Thyroid gland (tissue), 4 donors: ENCODE measurements around the gene KLF2. TPM values are rescaled to one million over a fixed set of nuclear protein-coding genes. Genes with fewer than 3 reads are reported as not detected.

Experiments
- DNase-seq, 2 donors: peaks; one replicate each; pipeline ENCODE4 v3.0.0-alpha.2; 2019
- H3K27ac ChIP-seq, 3 donors: fragments of 200-600 bp; sonication (generic); 1 replicate in 2 of 3; 2 replicates in 1 of 3; pipeline ENCODE4 v1.5.1; 2016 to 2019; ENCODE audit warnings: mild to moderate bottlenecking in 1 of 3, moderate library complexity in 1 of 3
- H3K27me3 ChIP-seq: fragments of 200-600 bp; sonication (generic); one replicate; pipeline ENCODE4 v1.5.1; 2019
- H3K36me3 ChIP-seq, 2 donors: fragments of 200-600 bp; sonication (generic); one replicate each; pipeline ENCODE4 v1.5.1; 2016 to 2019
- H3K4me1 ChIP-seq, 2 donors: fragments of 200-600 bp; sonication (generic); one replicate each; pipeline ENCODE4 v1.5.1; 2017 to 2019
- H3K4me3 ChIP-seq, 3 donors: fragments of 200-600 bp; sonication (generic); replicated peaks in 1 of 3; 1 replicate in 2 of 3; 2 replicates in 1 of 3; pipeline ENCODE4 v1.5.1; 2016; ENCODE audit warnings: mild to moderate bottlenecking in 1 of 3
- H3K9me3 ChIP-seq: fragments of 200-600 bp; sonication (generic); one replicate; pipeline ENCODE4 v1.5.1; 2017
- POLR2A ChIP-seq, 2 donors: fragments of 450-650 bp; IDR thresholded peaks; one replicate each; pipeline ENCODE4 v1.6.1; 2017; ENCODE audit warnings: antibody characterized with exemption in 2 of 2, mild to moderate bottlenecking in 2 of 2, moderate library complexity in 1 of 2
- whole genome bisulfite sequencing, 2 donors: methylation state at CpG; one replicate each; pipeline ENCODE4 v1.1.5; 2017; 5-methylcytosine and 5-hydroxymethylcytosine counted together
- intact Hi-C: fragments of 100-400 bp; cut with DNase I; formaldehyde crosslinking; loops from one replicate; pipeline ENCODE4 v1.15.1; 2023
- total RNA-seq, 4 donors: library from RNA; depleted of rRNA; stranded (reverse); fragments of >200 nt; gene quantifications; one replicate each; pipeline ENCODE4 v1.2.3, GENCODE V29; 2016
- TF ChIP-seq, protein P1 (sequence below), 6 experiments: fragments of 200-600 bp in 3 of 6; fragments of 450-650 bp in 3 of 6; sonication (generic) in 3 of 6; IDR thresholded peaks; one replicate each; pipeline ENCODE4 v1.5.1; 2016 to 2019; ENCODE audit warnings: antibody characterized with exemption in 6 of 6, mild to moderate bottlenecking in 2 of 6, inconsistent platforms in 1 of 6, moderate library complexity in 1 of 6

KLF2 gene
- total RNA-seq, 4 donors from 2014 or later = 9.1 to 15.9 (median 14.0) TPM

DNA sequence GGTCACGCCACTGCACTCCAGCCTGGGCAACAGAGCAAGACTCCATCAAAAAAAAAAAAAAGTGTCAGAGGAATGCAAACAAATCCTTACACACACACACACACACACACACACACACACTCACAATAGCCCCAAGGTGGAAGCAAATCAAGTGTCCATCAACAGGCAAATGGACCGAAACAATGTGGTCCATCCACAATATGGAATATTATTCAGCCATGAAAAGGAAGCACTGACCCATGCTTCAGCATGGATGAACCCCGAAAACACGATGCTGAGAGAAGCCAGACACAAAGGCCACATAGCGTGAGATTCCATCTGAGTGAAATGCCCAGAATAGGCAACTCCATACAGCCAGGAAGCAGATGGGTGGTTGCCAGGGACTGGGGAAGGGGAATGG lies 16.5 kb upstream of the KLF2 start:
- Histone ChIP-seq H3K36me3 (no peaks in the 10 kb centered on the region), H3K4me3 (no peak overlapping the region), H3K4me1 (no peaks in the 10 kb centered on the region), H3K27me3 (no peaks in the 10 kb centered on the region), H3K27ac (no peak overlapping the region), H3K9me3 (no peaks in the 10 kb centered on the region)
- intact Hi-C loops = no loop called here
- 94 to 96% methylated on average over 5 of the region's 5 CpGs for WGBS, 2 donors
- no peak for DNase-seq
- TF ChIP-seq, protein P1, sequence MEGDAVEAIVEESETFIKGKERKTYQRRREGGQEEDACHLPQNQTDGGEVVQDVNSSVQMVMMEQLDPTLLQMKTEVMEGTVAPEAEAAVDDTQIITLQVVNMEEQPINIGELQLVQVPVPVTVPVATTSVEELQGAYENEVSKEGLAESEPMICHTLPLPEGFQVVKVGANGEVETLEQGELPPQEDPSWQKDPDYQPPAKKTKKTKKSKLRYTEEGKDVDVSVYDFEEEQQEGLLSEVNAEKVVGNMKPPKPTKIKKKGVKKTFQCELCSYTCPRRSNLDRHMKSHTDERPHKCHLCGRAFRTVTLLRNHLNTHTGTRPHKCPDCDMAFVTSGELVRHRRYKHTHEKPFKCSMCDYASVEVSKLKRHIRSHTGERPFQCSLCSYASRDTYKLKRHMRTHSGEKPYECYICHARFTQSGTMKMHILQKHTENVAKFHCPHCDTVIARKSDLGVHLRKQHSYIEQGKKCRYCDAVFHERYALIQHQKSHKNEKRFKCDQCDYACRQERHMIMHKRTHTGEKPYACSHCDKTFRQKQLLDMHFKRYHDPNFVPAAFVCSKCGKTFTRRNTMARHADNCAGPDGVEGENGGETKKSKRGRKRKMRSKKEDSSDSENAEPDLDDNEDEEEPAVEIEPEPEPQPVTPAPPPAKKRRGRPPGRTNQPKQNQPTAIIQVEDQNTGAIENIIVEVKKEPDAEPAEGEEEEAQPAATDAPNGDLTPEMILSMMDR (IDR thresholded peaks at IDR 0.05) = no peak
- no peak for TF ChIP-seq POLR2A (IDR thresholded peaks at IDR 0.05)

DNA sequence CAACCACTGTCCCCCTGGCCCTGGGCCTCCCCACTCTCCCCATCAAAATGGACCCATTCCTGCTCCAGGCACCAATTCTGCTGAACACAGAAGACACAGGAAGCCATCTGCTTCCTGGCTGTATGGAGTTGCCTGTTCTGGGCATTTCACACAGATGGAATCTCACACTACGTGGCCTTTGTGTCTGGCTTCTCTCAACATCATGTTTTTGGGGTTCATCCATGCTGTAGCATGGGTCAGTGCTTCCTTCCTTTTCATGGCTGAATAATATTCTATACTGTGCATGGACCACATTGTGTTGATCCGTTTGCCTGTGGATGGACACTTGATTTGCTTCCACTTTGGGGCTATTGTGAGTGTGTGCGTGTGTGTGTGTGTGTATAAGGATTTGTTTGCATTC lies 15.0 kb upstream of the KLF2 start:
- Histone ChIP-seq H3K36me3 (no peaks in the 10 kb centered on the region), H3K27ac (no peak overlapping the region), H3K9me3 (no peaks in the 10 kb centered on the region), H3K4me1 (no peaks in the 10 kb centered on the region), H3K4me3 (no peak overlapping the region), H3K27me3 (no peaks in the 10 kb centered on the region)
- DNase-seq = no peak
- WGBS, 2 donors = 28 to 83% methylated on average over 3 of the region's 3 CpGs
- TF ChIP-seq, protein P1 (IDR thresholded peaks at IDR 0.05) = no peak
- TF ChIP-seq POLR2A (IDR thresholded peaks at IDR 0.05) = no peak
- intact Hi-C loops = loop anchor here (10.0 kb wide), 1 partner anchor 45 kb away; no protein-coding TSS in a partner anchor

DNA sequence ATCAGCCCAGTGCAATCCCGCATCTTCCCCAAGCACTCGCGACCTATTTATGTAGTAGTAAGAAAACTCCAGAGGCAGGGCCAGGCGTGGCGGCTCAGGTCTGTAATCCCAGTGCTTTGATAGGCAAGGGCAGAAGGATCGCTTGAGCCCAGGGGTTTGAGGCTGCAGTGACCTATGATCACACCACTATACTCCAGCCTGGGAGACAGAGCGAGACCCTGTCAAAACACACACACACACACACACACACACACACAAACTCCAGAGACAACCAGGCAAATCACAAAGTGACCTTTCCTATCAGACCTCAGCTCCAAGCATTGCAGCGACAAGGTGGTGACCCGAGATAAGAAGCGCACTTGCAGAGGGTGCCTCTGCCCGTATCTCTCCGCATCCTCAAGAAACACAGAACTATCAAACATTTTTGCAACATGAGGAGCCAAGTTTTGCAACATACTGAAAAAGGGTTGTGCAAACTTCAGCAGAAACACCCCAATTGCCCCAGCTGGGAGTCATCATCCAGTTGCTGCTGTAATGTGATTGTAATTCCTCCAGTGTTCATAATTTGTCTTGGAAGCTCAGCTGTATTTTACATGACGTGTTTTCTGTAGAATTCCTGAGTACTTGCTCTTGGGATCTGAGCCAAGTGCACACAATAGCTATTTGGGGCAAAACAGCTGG lies 8.7 kb upstream of the KLF2 start:
- no peak overlapping the region for H3K4me3 ChIP-seq
- TF ChIP-seq, protein P1 (IDR thresholded peaks at IDR 0.05) = no peak
- DNase-seq = no peak
- H3K27ac ChIP-seq = peak overlapping the region in 2 of 3 donors; percentile 53 to 56
- H3K27me3 ChIP-seq = no peaks in the 10 kb centered on the region
- no peaks in the 10 kb centered on the region for H3K9me3 ChIP-seq
- WGBS, 2 donors = 55 to 61% methylated on average over 11 to 13 of the region's 13 CpGs
- peaks cover 7 to 21% of the 10 kb centered on the region in 2 donors for H3K4me1 ChIP-seq
- no peaks in the 10 kb centered on the region for H3K36me3 ChIP-seq
- intact Hi-C loops = loop anchor here (10.0 kb wide), 1 partner anchor 51 kb away; no protein-coding TSS in a partner anchor

DNA sequence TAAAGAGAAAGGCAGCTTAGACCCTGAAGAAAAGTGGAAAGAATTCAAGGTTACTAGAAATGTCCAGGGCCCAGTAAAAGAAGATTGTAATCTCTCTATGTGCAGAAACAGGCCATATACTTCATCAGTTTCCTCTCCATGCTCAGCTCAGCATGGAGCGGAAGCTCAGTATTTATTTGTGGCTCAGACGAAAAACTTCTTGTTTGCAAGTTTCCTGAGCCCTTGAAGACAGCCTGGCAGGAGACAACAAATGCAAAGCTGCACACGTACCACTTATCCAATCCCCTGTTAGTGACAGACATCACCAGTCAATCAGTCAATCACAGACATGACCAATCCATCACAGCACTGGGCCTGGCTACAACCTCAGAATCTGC lies 8.1 kb upstream of the KLF2 start:
- TF ChIP-seq, protein P1 (IDR thresholded peaks at IDR 0.05) = no peak
- no peak for TF ChIP-seq POLR2A (IDR thresholded peaks at IDR 0.05)
- H3K27me3 ChIP-seq = no peaks in the 10 kb centered on the region
- no peak overlapping the region for H3K4me3 ChIP-seq
- peak overlapping the region in 2 of 3 donors; percentile 53 to 56 for H3K27ac ChIP-seq
- WGBS, 2 donors = 50 to 63% methylated on average over 3 of the region's 3 CpGs
- no peak for DNase-seq
- intact Hi-C loops = loop anchor here (10.0 kb wide), 1 partner anchor 52 kb away; no protein-coding TSS in a partner anchor
- no peaks in the 10 kb centered on the region for H3K36me3 ChIP-seq
- no peaks in the 10 kb centered on the region for H3K9me3 ChIP-seq
- H3K4me1 ChIP-seq = peaks cover 7 to 21% of the 10 kb centered on the region in 2 donors

DNA sequence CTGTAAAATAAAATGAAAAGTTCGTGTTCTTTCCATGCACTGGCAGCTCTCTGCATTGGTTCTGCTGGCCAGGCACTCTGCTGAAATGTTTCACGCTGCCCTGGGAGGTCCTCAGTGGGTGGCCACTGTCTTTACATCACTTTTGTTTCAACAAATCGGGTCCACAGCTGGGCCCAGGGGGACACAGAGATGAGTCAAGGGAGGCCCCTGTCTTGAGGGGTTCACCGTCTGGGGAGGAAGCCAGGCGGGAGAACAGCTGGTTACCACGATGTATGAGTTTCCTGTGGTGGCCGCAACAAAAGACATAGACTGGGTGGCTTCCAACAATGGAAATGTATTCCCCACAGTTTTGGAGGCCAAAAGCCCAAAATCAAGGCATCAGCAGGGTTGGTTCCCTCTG lies 5.1 kb upstream of the KLF2 start:
- WGBS, 2 donors = 60 to 67% methylated on average over 6 to 7 of the region's 7 CpGs
- intact Hi-C loops = loop anchor here (10.0 kb wide), 1 partner anchor 55 kb away; no protein-coding TSS in a partner anchor

More for the DNA sequence above, 5.1 kb upstream of the KLF2 start:
- TF ChIP-seq, protein P1 (IDR thresholded peaks at IDR 0.05) = no peak
- no peak for TF ChIP-seq POLR2A (IDR thresholded peaks at IDR 0.05)
- Histone ChIP-seq H3K36me3 (no peaks in the 10 kb centered on the region), H3K4me1 (peaks cover 7 to 44% of the 10 kb centered on the region in 2 donors), H3K9me3 (no peaks in the 10 kb centered on the region), H3K4me3 (no peak overlapping the region), H3K27ac (no peak overlapping the region), H3K27me3 (no peaks in the 10 kb centered on the region)
- DNase-seq = no peak
